ENCODE results near the gene EHD2. TPM values are rescaled to one million over a fixed set of nuclear protein-coding genes. Genes with fewer than 3 reads are reported as not detected.

The EHD2 gene
- total and polyA plus RNA-seq, 2 of the 4 experiments (the other 2 are of a cell fraction): 35.3 to 181 TPM

- in situ Hi-C loops (cut with MboI; ENCODE audit: low sequenced_read_pairs): no loop called here
- Histone ChIP-seq H2BK5ac (ENCODE audit: low read depth, low read length, poor library complexity, severe bottlenecking) (peak overlapping the region; percentile 90), H4K8ac (ENCODE audit: low read depth in 2 of 2, low read length in 2 of 2) (peak overlapping the region; percentile 7 to 84; a peak in 3 of 4 replicates), H2BK20ac (ENCODE audit: low read depth, low read length) (peak overlapping the region; percentile 58), H4K20me1 (ENCODE audit: insufficient read depth, low read length) (peaks cover 55% of the 10 kb centered on the region), H3K36me3 (ENCODE audit: control insufficient read depth, insufficient read depth, low read length) (peaks cover 73% of the 10 kb centered on the region), H2BK15ac (ENCODE audit: low read depth, low read length) (peak overlapping the region; percentile 41; the same call in 1 of the 3 replicates), H2AK5ac (ENCODE audit: low read depth, low read length) (peak overlapping the region; percentile 99), H2AK9ac (replicated peaks; ENCODE audit: low read depth, low read length, poor library complexity) (peak overlapping the region; percentile 91), H4K5ac (ENCODE audit: low read depth, low read length) (peak overlapping the region; percentile 32), H3K27ac (ENCODE audit: insufficient read depth, low read length) (peak overlapping the region; percentile 60), H4K91ac (ENCODE audit: insufficient read depth, low read depth, low read length) (peak overlapping the region; percentile 91), H3K23ac (ENCODE audit: low read depth, low read length) (peak overlapping the region; percentile 97), H3K9me3 (ENCODE audit: control insufficient read depth, insufficient read depth, low read length) (no peaks in the 10 kb centered on the region), H2AFZ (replicated peaks; ENCODE audit: low read length, poor library complexity) (peak overlapping the region; percentile 71), H3K14ac (replicated peaks; ENCODE audit: low read depth, low read length) (peak overlapping the region; percentile 87), H3K9me1 (ENCODE audit: insufficient read depth, low read length) (peaks cover 32% of the 10 kb centered on the region), H3K4me1 (ENCODE audit: control insufficient read depth, insufficient read depth, low read length) (peaks cover 19% of the 10 kb centered on the region), H3K4me3 (ENCODE audit: insufficient read depth, low read depth, low read length) (no peak overlapping the region), H3K56ac (ENCODE audit: extremely low read depth, insufficient read depth, low read length) (peak overlapping the region; percentile 72), H3K9ac (ENCODE audit: low read depth, low read length) (peak overlapping the region; percentile 8; the same call in 1 of the 2 replicates), H3K27me3 (ENCODE audit: control insufficient read depth, insufficient read depth, low read length) (no peaks in the 10 kb centered on the region), H3K4me2 (ENCODE audit: low read depth, low read length) (peak overlapping the region; percentile 11), H3K79me1 (ENCODE audit: low read depth in 1 of 2, low read length in 2 of 2) (peaks cover 34 to 76% of the 10 kb centered on the region in 2 experiments), H3K18ac (ENCODE audit: low read depth, low read length) (peak overlapping the region; percentile 44), H2BK120ac (ENCODE audit: low read depth, low read length) (peak overlapping the region; percentile 81), H3K4ac (ENCODE audit: low read depth, low read length) (peak overlapping the region; percentile 91)
- WGBS, 2 experiments (ENCODE audit: extremely low coverage in 2 of 2, insufficient read length in 1 of 2): 43% methylated on average over 3 of the region's 9 CpGs; no CpG with 5 or more reads in 1 of the 2 experiments
- dilution Hi-C loops (cut with HindIII; ENCODE audit: low sequenced_read_pairs, unreplicated experiment): no loop called here
- TF ChIP-seq MAZ (IDR thresholded peaks at IDR 0.05; ENCODE audit: borderline replicate concordance, low read depth, low read length) (peak; percentile 100), RFX5 (IDR thresholded peaks at IDR 0.05; ENCODE audit: low read depth, low read length) (no peak), FOS (IDR thresholded peaks at IDR 0.05; ENCODE audit: low read depth, low read length) (peak; percentile 72)
- peak; percentile 76 for ATAC-seq (ENCODE audit: low read depth)
- peak; percentile 85 for DNase-seq
- intact Hi-C loops (cut with micrococcal nuclease): no loop called here
- POLR2A ChIA-PET (ENCODE audit: unreplicated experiment): interaction anchor here (0.5 kb wide), 2 partner anchors 11 to 181 kb away, joined by 3 to 4 read pairs; no protein-coding TSS in a partner anchor
- CTCF ChIA-PET: no interaction called here
- no TSS peak for BruUV-seq (replicated peaks)
These were observed 16.2 kb downstream of the EHD2 start for GRCh38 chr19:47729468-47729798.

All from IMR-90 (cell line).